ENCODE results near the gene GRID2IP. TPM values are rescaled to one million over a fixed set of nuclear protein-coding genes. Genes with fewer than 3 reads are reported as not detected.

GRID2IP gene
- total RNA-seq, 4 donors from 2014 or later, result 0.27 TPM; not detected in 3

- TF ChIP-seq POLR2A (IDR thresholded peaks at IDR 0.05) (no peak), CTCF (IDR thresholded peaks at IDR 0.05) (no peak), POLR2AphosphoS5 (IDR thresholded peaks at IDR 0.05) (no peak), EP300 (IDR thresholded peaks at IDR 0.05) (no peak)
- WGBS, 2 donors (ENCODE audit: low coverage in 1 of 2), result 83 to 100% methylated on average over 1 of the region's 1 CpG
- no peaks in the 10 kb centered on the region for H3K36me3 ChIP-seq
- ATAC-seq, result no peak
- H3K4me1 ChIP-seq, result no peaks in the 10 kb centered on the region
- no peak overlapping the region for H3K27ac ChIP-seq
- no peaks in the 10 kb centered on the region for H3K27me3 ChIP-seq
- H3K9me3 ChIP-seq, result no peaks in the 10 kb centered on the region
- no peak overlapping the region for H3K4me3 ChIP-seq
Measured at GRCh38 chr7:6547400-6547799, 3.9 kb downstream of the GRID2IP start.

GRCh38 chr7:6546498-6547251 lies 4.6 kb downstream of the GRID2IP start:
- 65 to 66% methylated on average over 6 to 10 of the region's 12 CpGs for WGBS, 2 donors (ENCODE audit: low coverage in 1 of 2)
- Histone ChIP-seq H3K4me3 (no peak overlapping the region), H3K27ac (no peak overlapping the region), H3K36me3 (no peaks in the 10 kb centered on the region), H3K9me3 (no peaks in the 10 kb centered on the region), H3K27me3 (peaks cover 2% of the 10 kb centered on the region), H3K4me1 (no peaks in the 10 kb centered on the region)
- TF ChIP-seq CTCF (IDR thresholded peaks at IDR 0.05) (no peak), POLR2AphosphoS5 (IDR thresholded peaks at IDR 0.05) (no peak), POLR2A (IDR thresholded peaks at IDR 0.05) (no peak), EP300 (IDR thresholded peaks at IDR 0.05) (no peak)
- no peak for ATAC-seq

GRCh38 chr7:6545398-6546126 lies 5.7 kb downstream of the GRID2IP start:
- WGBS, 2 donors (ENCODE audit: low coverage in 1 of 2), result 73 to 80% methylated on average over 4 to 15 of the region's 22 CpGs

GRCh38 chr7:6542368-6542767 lies 8.9 kb downstream of the GRID2IP start:
- 80% methylated on average over 1 of the region's 1 CpG; no CpG with 5 or more reads in 1 of the 2 donors for WGBS, 2 donors (ENCODE audit: low coverage in 1 of 2)
- no peak for ATAC-seq
- no peak overlapping the region for H3K27ac ChIP-seq

More at GRCh38 chr7:6545398-6546126, 5.7 kb downstream of the GRID2IP start:
- H3K4me3 ChIP-seq, result no peak overlapping the region
- H3K4me1 ChIP-seq, result no peaks in the 10 kb centered on the region
- TF ChIP-seq EP300 (IDR thresholded peaks at IDR 0.05), result no peak
- TF ChIP-seq POLR2AphosphoS5 (IDR thresholded peaks at IDR 0.05), result no peak
- no peak for TF ChIP-seq POLR2A (IDR thresholded peaks at IDR 0.05)
- no peak for TF ChIP-seq CTCF (IDR thresholded peaks at IDR 0.05)
- H3K36me3 ChIP-seq, result no peaks in the 10 kb centered on the region
- ATAC-seq, result no peak
- no peaks in the 10 kb centered on the region for H3K9me3 ChIP-seq
- peaks cover 14% of the 10 kb centered on the region for H3K27me3 ChIP-seq
- H3K27ac ChIP-seq, result no peak overlapping the region

More at GRCh38 chr7:6542368-6542767, 8.9 kb downstream of the GRID2IP start:
- Histone ChIP-seq H3K36me3 (no peaks in the 10 kb centered on the region), H3K4me3 (no peak overlapping the region), H3K4me1 (no peaks in the 10 kb centered on the region), H3K27me3 (peaks cover 45% of the 10 kb centered on the region), H3K9me3 (no peaks in the 10 kb centered on the region)
- no peak for TF ChIP-seq EP300 (IDR thresholded peaks at IDR 0.05)
- TF ChIP-seq POLR2AphosphoS5 (IDR thresholded peaks at IDR 0.05), result no peak
- TF ChIP-seq CTCF (IDR thresholded peaks at IDR 0.05), result no peak
- TF ChIP-seq POLR2A (IDR thresholded peaks at IDR 0.05), result no peak
